NCI-H2171 treated with DMSO at 0.1 percent for 48 hours (cell line): ENCODE measurements around the gene CFAP20DC.
"Not testable (repeated sequence)": the region's sequence is repeated elsewhere in the genome, so short reads cannot be mapped to it uniquely, and the experiment has no call there.

Experiments
- DNase-seq: peaks from one replicate; lab custom pipeline; 2025; lab: John Stamatoyannopoulos, UW

CFAP20DC gene

GRCh38 chr3:59017617-59017984, 32.2 kb downstream of the CFAP20DC start:
- DNase-seq, result no peak

- DNase-seq, result no peak
Measured at GRCh38 chr3:59016930-59017616, 32.8 kb downstream of the CFAP20DC start.

- DNase-seq, result no peak
Measured at GRCh38 chr3:59013611-59014010, 36.2 kb downstream of the CFAP20DC start.

GRCh38 chr3:59006634-59007517, 42.9 kb downstream of the CFAP20DC start:
- DNase-seq, result peak; percentile 28

DNA sequence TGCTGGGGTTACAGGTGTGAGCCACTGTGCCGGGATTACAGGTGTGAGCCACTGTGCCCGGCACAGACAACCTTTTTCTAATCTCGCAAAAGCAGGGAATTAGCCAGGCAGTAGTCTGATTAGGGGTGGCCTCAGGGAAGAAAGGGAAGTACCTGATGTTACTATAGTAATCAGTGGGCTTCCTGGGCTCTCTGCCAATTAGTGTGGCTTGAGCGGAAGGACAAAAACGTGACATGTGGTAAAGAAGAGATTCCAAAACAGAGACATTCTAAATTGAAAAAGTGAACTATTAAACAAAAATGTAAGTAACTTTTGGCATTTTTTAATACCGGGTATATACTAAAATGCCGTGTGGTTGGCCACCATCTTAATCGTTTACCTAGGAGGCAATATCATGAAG, 48.1 kb downstream of the CFAP20DC start:
- DNase-seq, result no peak

DNA sequence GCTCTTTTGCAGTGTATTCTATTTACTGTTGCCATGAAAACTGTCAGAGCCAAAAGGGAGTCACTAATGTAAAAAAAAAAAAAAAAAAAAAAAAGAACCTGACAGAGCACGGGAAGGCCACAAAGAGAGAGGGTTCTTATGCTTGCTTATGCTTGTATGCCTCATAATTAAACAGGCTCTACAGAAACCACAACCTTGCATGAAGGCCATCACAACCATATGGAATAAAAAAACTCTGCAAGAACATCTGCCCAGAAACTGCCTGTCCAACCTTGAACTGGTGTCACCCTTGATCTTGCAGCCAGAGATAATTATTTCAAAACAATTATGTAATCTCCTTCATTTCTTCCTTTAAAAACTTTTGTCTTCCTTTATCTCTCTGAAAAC, 50.1 kb downstream of the CFAP20DC start:
- peak; percentile 74 for DNase-seq

GRCh38 chr3:58999134-58999773, 50.6 kb downstream of the CFAP20DC start:
- DNase-seq, result peak; percentile 25

DNA sequence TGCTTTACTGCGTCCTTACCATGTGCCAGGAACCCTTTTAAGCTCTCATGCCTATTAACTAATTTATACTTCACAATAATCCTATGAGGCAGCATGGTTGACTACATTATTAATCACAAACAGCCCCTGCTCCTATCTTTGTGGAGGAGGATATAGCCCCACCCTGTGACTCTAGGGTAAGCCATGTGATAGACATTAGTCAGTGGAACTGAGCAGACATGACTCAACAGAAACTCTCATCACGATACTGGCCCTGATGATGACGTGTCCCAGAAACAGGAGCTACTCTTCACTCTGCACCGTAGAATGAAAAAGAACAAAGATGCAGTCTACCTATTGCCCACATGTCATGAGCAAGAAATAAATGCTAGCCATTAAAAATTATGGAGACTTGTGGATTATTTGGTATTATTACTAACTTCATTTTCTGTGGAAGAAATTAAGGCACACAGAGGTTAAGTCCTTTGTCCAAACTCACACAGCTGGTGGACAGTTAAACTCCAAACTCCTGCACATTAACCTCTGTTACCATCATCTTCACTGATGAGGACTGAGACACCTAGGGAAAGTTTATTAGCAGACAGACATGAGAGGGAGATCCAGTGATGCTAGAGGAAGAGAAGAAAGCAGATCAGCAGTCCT, 51.2 kb downstream of the CFAP20DC start:
- DNase-seq, result no peak

DNA sequence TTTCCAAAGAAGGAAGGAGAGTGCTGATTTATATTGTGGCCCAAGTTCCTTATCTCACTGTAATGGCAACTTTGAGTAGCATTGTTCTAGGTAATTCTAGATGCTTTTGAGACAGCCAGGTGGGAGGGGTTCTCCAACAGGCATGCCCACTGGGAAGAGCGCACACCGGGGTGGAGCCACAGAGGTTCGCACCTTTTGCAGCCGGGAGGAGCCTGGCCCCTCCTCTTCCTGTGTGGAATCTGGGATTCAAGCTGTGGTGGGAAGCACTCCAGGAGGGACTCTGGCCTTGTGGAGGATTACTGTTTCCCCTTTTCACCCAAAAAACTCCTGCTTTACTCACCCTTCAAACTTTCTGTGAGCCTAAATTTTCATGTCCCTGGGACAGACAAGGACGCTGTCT, 53.1 kb downstream of the CFAP20DC start:
- DNase-seq, result no peak

DNA sequence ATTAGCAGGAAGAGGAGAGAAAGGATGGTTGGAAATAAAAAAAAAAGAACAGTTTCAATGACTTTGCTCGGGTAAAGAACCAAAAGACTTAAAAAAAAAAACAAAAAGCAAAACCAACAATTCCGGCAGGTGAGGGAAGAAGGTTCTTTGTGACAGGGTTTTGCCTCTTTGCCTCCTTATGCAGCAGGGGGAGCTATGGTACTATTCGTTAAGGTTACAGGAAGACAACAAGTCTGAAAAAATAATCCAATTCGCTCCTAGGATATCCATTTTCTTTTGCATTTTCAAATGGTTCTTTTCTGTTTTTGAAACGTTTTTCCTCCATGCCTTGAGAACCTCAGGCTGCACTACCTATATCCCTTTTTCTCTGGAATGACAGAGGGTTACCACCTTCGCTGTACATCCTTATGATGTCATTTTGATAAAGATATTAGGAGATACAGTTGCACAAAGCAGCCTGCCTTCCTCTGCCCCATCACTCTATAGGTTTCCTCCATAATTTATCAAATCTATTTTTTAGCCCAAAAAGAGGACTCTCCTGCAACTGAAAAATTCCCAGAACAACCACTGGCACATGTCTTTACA, 55.0 kb downstream of the CFAP20DC start:
- DNase-seq, result peak; percentile 84

- DNase-seq, result no peak
Measured at GRCh38 chr3:58993547-58993946, 56.3 kb downstream of the CFAP20DC start.

GRCh38 chr3:58991623-58992022, 58.2 kb downstream of the CFAP20DC start:
- no peak for DNase-seq

DNA sequence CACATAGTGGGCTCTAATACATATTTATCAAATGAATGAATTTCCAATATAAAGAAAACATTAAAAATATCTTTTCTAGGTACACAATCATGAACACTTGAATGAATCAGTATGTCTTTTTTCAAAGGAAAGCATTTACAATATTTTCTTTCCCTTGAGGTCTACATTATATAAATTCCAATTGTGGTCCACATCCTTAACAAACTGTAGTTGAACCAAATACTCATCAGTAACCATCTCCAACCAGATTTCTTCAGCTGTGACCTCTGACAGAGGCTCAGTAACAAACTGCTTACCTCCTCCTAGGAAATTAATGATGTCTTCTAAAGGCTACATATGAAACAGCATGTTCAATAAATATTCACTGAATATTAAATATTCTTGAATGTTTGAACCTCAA, 58.8 kb downstream of the CFAP20DC start:
- no peak for DNase-seq

DNA sequence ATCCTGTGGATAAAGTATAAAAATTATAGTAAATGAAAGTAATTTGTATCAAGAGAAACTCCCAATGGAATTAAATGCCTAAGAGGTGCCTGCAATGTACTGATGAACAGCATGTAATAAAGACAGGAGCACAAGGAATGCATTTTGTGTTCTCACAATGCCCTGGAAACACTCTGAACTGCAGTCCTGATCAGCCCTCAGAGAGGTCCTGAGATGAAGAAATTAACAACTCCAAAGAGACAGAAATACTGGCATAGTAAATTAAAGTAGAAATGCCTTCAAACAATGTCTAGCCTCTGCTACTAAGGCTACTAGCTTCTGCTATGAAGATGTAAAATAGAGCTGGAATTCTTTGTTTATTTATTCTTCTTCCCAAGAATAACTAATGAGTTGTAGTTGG, 59.9 kb downstream of the CFAP20DC start:
- DNase-seq, result no peak

GRCh38 chr3:58989163-58989562, 60.7 kb downstream of the CFAP20DC start:
- no peak for DNase-seq

GRCh38 chr3:58988041-58988440, 61.8 kb downstream of the CFAP20DC start:
- DNase-seq, result no peak

GRCh38 chr3:58986654-58987053, 63.2 kb downstream of the CFAP20DC start:
- DNase-seq, result no peak

GRCh38 chr3:58979840-58980239, 70.0 kb downstream of the CFAP20DC start:
- DNase-seq, result no peak

GRCh38 chr3:58973796-58974195, 76.0 kb downstream of the CFAP20DC start:
- DNase-seq, result no peak

DNA sequence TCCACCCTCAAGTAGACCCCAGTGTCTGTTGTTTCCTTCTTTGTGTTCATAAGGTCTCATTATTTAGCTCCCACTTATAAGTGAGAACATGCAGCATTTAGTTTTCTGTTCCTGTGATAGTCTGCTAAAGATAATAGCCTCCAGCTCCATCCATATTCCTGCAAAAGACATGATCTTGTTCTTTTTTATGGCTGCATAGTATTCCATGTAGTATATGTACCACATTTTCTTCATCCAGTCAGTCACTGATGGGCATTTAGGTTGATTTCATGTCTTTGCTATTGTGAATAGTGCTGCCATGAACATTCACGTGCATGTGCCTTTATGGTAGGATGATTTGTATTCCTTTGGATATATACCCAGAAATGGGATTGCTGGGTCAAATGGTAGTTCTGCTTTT, 82.0 kb downstream of the CFAP20DC start:
- not testable (repeated sequence) for DNase-seq

DNA sequence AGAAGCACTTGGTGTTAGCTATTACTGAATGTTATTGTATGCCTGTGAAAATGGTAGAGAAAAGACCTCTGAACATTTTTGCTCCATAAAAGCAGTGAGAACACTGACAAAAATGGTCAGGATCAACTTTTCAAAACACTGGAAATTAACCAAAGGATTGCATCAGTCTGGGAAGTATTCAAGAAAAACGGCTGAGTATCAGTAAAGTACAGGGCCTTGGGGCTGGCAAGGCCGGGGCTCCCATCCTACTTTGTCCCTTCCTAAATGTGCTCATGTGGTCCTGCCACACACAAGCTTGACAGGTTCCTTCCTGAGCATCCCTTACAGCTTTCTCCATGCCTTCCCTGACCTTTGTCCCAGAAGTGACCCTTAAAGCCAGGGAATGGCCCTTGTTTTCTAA, 84.0 kb downstream of the CFAP20DC start:
- DNase-seq, result no peak

DNA sequence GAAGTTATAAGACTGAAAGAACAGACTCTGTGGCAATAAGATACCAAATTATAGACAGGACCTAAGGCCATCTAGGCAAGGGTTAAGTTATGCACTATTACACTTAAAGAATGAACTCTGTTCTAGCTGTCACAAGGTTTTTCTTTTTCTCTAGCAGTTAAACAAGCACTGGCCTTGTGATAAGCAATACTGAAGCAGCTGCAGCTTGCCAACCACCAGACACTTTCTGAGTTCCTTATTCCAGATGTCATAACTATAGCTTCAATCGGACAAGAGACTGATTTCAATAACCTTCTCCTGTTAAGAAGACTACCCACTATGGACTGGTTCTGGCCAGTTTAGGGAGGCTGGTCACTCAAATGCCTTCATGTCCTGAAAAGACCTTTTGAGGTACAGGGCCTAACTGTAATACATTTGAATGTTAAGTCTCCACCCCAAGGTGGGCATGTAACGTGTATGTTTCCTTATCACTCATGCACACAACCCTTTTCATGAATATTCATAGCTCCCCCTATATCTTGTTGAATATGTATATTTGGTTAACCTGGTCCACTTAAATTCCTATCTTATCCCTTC, 85.8 kb downstream of the CFAP20DC start:
- no peak for DNase-seq
